Progenitor cell of endocrine pancreas (in vitro differentiated cells): ENCODE results near the gene DLGAP4. TPM values are rescaled to one million over a fixed set of nuclear protein-coding genes. Genes with fewer than 3 reads are reported as not detected.

Experiments used
- DNase-seq: peaks from one replicate; pipeline ENCODE4 v3.0.0; 2021; ENCODE audit warnings: low spot score; ENCODE audit not compliant: unreplicated experiment
- H3K27ac Mint-ChIP-seq: 2 replicates; pipeline ENCODE4 v1.8.0; 2021; ENCODE audit warnings: mild to moderate bottlenecking, moderate library complexity, mixed read lengths
- H3K27me3 Mint-ChIP-seq: 2 replicates; pipeline ENCODE4 v1.8.0; 2021; ENCODE audit warnings: mixed read lengths
- H3K36me3 Mint-ChIP-seq: 2 replicates; pipeline ENCODE4 v1.8.0; 2022; ENCODE audit warnings: mixed read lengths; ENCODE audit not compliant: insufficient read depth
- H3K4me1 Mint-ChIP-seq: 2 replicates; pipeline ENCODE4 v1.8.0; 2021; ENCODE audit warnings: low read depth, mixed read lengths
- H3K4me3 Mint-ChIP-seq: 2 replicates; pipeline ENCODE4 v1.8.0; 2021; ENCODE audit warnings: low read depth, mild to moderate bottlenecking, moderate library complexity, mixed read lengths
- H3K9me3 Mint-ChIP-seq: 2 replicates; pipeline ENCODE4 v1.8.0; 2021; ENCODE audit warnings: low read depth, mixed read lengths
- CTCF ChIP-seq: fragments of 200-600 bp; sonication (generic); IDR thresholded peaks from one replicate; pipeline ENCODE4 v1.5.0; 2021; ENCODE audit warnings: antibody characterized with exemption, mild to moderate bottlenecking; ENCODE audit not compliant: unreplicated experiment
- total RNA-seq: library from RNA; stranded (reverse); gene quantifications from 2 replicates; pipeline ENCODE4 v1.2.1, GENCODE V29; 2021

The DLGAP4 gene
- total RNA-seq, 1 donor from 2014 or later: 109 TPM

- DNase-seq: no peak
- Mint-ChIP-seq H3K9me3 (no peaks in the 10 kb centered on the region), H3K27ac (no peak overlapping the region), H3K36me3 (no peaks in the 10 kb centered on the region), H3K27me3 (peaks cover 26% of the 10 kb centered on the region), H3K4me3 (no peak overlapping the region), H3K4me1 (no peaks in the 10 kb centered on the region)
- TF ChIP-seq CTCF: no peak
Observed at GRCh38 chr20:36392989-36393388, 86.8 kb downstream of the DLGAP4 start.

GRCh38 chr20:36394340-36394965 lies 88.3 kb downstream of the DLGAP4 start:
- peaks cover 21% of the 10 kb centered on the region for H3K27me3 Mint-ChIP-seq
- no peak overlapping the region for H3K4me3 Mint-ChIP-seq
- H3K4me1 Mint-ChIP-seq: no peaks in the 10 kb centered on the region
- no peaks in the 10 kb centered on the region for H3K9me3 Mint-ChIP-seq
- no peaks in the 10 kb centered on the region for H3K36me3 Mint-ChIP-seq
- no peak overlapping the region for H3K27ac Mint-ChIP-seq
- TF ChIP-seq CTCF: no peak
- DNase-seq: no peak

GRCh38 chr20:36396340-36396739 lies 90.2 kb downstream of the DLGAP4 start:
- TF ChIP-seq CTCF: no peak
- H3K36me3 Mint-ChIP-seq: no peaks in the 10 kb centered on the region

GRCh38 chr20:36396847-36397630 lies 90.9 kb downstream of the DLGAP4 start:
- Mint-ChIP-seq H3K27ac (peak overlapping the region; percentile 53), H3K27me3 (peaks cover 25% of the 10 kb centered on the region), H3K9me3 (no peaks in the 10 kb centered on the region), H3K4me3 (no peak overlapping the region), H3K4me1 (no peaks in the 10 kb centered on the region), H3K36me3 (no peaks in the 10 kb centered on the region)
- no peak for DNase-seq
- no peak for TF ChIP-seq CTCF

More at GRCh38 chr20:36396340-36396739, 90.2 kb downstream of the DLGAP4 start:
- Mint-ChIP-seq H3K27ac (no peak overlapping the region), H3K4me1 (no peaks in the 10 kb centered on the region), H3K4me3 (no peak overlapping the region), H3K9me3 (no peaks in the 10 kb centered on the region), H3K27me3 (peaks cover 23% of the 10 kb centered on the region)
- no peak for DNase-seq

GRCh38 chr20:36398515-36398914 lies 92.4 kb downstream of the DLGAP4 start:
- no peak for DNase-seq
- Mint-ChIP-seq H3K9me3 (no peaks in the 10 kb centered on the region), H3K4me1 (no peaks in the 10 kb centered on the region), H3K27ac (no peak overlapping the region), H3K4me3 (no peak overlapping the region), H3K36me3 (no peaks in the 10 kb centered on the region), H3K27me3 (peaks cover 28% of the 10 kb centered on the region)
- TF ChIP-seq CTCF: no peak
